A673 (cell line): ENCODE data around the gene ZNF611.

Source experiments
- CTCF ChIP-seq: fragments of 300-800, 200-600 bp; sonication (generic); conservative IDR thresholded peaks from 2 replicates; pipeline ENCODE4 v1.5.1; 2017; ENCODE audit warnings: low read depth, mild to moderate bottlenecking, antibody characterized with exemption, low read length, moderate library complexity, mixed read lengths
- EZH2 ChIP-seq: fragments of 200-600 bp; sonication (generic); IDR thresholded peaks from 2 replicates; pipeline ENCODE4 v1.6.1; 2017; ENCODE audit warnings: borderline replicate concordance, low read depth, mild to moderate bottlenecking, mixed read lengths, antibody characterized with exemption, low read length; ENCODE audit not compliant: poor library complexity, severe bottlenecking

DNA sequence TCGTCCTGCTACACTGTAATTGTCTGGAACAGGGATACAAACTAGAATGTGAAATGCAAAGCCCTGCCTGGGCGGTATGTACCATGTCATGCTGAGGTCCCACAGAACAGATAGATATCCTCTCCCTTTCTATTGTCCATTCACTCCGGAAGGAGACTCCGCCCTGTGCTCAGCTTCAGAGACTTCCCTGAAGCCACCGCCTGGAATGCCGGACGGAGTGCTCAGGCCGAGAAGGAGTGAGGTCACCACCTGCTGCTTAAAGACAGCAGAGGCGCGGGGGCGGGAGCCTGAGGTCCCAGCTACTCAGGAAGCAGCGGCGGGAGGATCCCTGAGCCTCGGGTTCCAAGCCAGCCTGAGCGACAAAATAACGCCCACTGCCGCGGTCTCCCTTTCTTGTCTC is 890 bp upstream of the ZNF611 start:
- no peak for TF ChIP-seq CTCF
- TF ChIP-seq EZH2, result no peak
